GM19467 (cell line): ENCODE results near the gene ACAP2.

Experiments
- ATAC-seq: cut with Tn5 transposase; IDR thresholded peaks from one replicate; pipeline ENCODE4 v1.9.1; 2021; ENCODE audit warnings: mild to moderate bottlenecking, moderate library complexity; ENCODE audit not compliant: unreplicated experiment

Gene ACAP2

DNA sequence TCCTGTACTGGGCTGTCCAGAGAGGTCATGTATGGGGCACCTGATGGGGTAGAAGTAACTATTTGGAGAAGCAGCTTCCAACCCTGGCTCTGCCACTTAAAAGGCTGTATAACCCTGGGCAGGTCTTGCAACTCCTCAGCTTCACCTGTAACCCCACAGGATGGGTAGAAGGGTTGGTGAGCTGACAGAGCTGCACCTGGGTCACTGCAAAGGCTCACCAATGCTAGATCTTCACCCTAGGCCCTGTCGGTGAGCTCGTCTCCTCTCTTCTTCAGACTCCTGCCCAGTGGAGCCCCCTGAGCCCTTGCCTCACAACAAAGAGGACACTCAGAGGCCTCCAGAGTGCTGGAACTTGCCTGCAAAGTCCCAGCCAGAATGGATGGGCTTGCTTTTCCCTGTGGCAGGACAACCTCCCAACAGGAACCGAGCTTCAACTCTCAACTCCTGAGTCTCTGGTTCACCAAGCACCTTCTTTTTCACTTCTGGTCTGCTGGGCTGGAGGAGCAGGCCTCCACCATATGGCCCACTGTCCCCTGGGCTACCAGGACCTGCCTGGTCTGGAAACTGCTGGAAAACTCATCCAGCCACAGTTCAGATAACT is 217.7 kb downstream of the ACAP2 start:
- no peak for ATAC-seq
